Fibroblast of pulmonary artery (primary cell): ENCODE data around the gene ASF1B.

Source experiments
- DNase-seq: peaks from one replicate; pipeline ENCODE4 v3.0.0-alpha.2; 2010; ENCODE audit warnings: low read depth
- H3K4me3 ChIP-seq: replicated peaks from 2 replicates; pipeline ENCODE4 v1.5.1; 2011; ENCODE audit warnings: low read depth, mild to moderate bottlenecking, control low read depth, low read length, moderate library complexity
- CTCF ChIP-seq: IDR thresholded peaks from 2 replicates; pipeline ENCODE4 v1.5.1; 2011; ENCODE audit warnings: mild to moderate bottlenecking, control low read depth, low read length, inconsistent platforms; ENCODE audit errors: missing control alignments

The ASF1B gene

GRCh38 chr19:14177496-14178074 lies 41.2 kb upstream of the ASF1B start:
- peak; percentile 25 for DNase-seq
- no peak overlapping the region for H3K4me3 ChIP-seq

GRCh38 chr19:14175351-14175792 lies 39.0 kb upstream of the ASF1B start:
- DNase-seq: no peak
- no peak overlapping the region for H3K4me3 ChIP-seq
- TF ChIP-seq CTCF: no peak

More at GRCh38 chr19:14177496-14178074, 41.2 kb upstream of the ASF1B start:
- TF ChIP-seq CTCF: no peak

- no peak for DNase-seq
- no peak for TF ChIP-seq CTCF
- no peak overlapping the region for H3K4me3 ChIP-seq
These were observed 38.5 kb upstream of the ASF1B start for GRCh38 chr19:14174883-14175282.

- H3K4me3 ChIP-seq: no peak overlapping the region
- TF ChIP-seq CTCF: no peak
- DNase-seq: no peak
These were observed 32.6 kb upstream of the ASF1B start for GRCh38 chr19:14168993-14169392.

- DNase-seq: no peak
- TF ChIP-seq CTCF: no peak
- no peak overlapping the region for H3K4me3 ChIP-seq
These were observed 32.0 kb upstream of the ASF1B start for GRCh38 chr19:14168259-14168972.

- no peak for TF ChIP-seq CTCF
- no peak overlapping the region for H3K4me3 ChIP-seq
- no peak for DNase-seq
These were observed 31.3 kb upstream of the ASF1B start for GRCh38 chr19:14167576-14168138.
